SK-MEL-5 (cell line): ENCODE data around the gene MYLK2. TPM values are rescaled to one million over a fixed set of nuclear protein-coding genes. Genes with fewer than 3 reads are reported as not detected.

Experiments used
- DNase-seq: peaks from one replicate; pipeline ENCODE4 v3.0.0-alpha.2; 2016; ENCODE audit warnings: low read depth, low spot score
- in situ Hi-C: cut with HindIII; loops from 2 replicates; pipeline ENCODE4 v1.10.0; 2016; ENCODE audit warnings: low sequenced_read_pairs, high pct_unique_total_duplicates, low pct_unique_long_range_greater_than_20kb
- total RNA-seq: library from RNA; depleted of rRNA; stranded (reverse); fragments of >200 nt; shearing (Covaris generic); gene quantifications from 2 replicates; pipeline ENCODE4 v1.2.3, GENCODE V29; 2014

Gene MYLK2
- total RNA-seq, 1 experiment from 2014 or later = not detected

- DNase-seq = no peak
- in situ Hi-C loops = no loop called here
Observed at GRCh38 chr20:31843288-31843687, 24.1 kb downstream of the MYLK2 start.

- in situ Hi-C loops = no loop called here
- DNase-seq = no peak
Observed at GRCh38 chr20:31843881-31844280, 24.7 kb downstream of the MYLK2 start.

- in situ Hi-C loops = no loop called here
- DNase-seq = no peak
Observed at GRCh38 chr20:31844737-31845299, 25.7 kb downstream of the MYLK2 start.

GRCh38 chr20:31845300-31845863 lies 26.2 kb downstream of the MYLK2 start, which contains the start of gene FOXS1:
TSS of gene FOXS1 (minus strand) at chr20:31845604. CDS start at chr20:31845542, 62 bp downstream.
- no peak for DNase-seq
- in situ Hi-C loops = no loop called here

- in situ Hi-C loops = no loop called here
- DNase-seq = no peak
Observed at GRCh38 chr20:31846793-31847138, 27.6 kb downstream of the MYLK2 start.

GRCh38 chr20:31848088-31848999 lies 29.2 kb downstream of the MYLK2 start:
- no peak for DNase-seq
- in situ Hi-C loops = no loop called here

- in situ Hi-C loops = no loop called here
- DNase-seq = no peak
Observed at GRCh38 chr20:31849306-31849930, 30.3 kb downstream of the MYLK2 start.

- in situ Hi-C loops = no loop called here
- DNase-seq = no peak
Observed at GRCh38 chr20:31851240-31851955, 32.2 kb downstream of the MYLK2 start.

- in situ Hi-C loops = no loop called here
- no peak for DNase-seq
Observed at GRCh38 chr20:31853481-31853880, 34.3 kb downstream of the MYLK2 start.

- in situ Hi-C loops = no loop called here
- DNase-seq = no peak
Observed at GRCh38 chr20:31856516-31856915, 37.4 kb downstream of the MYLK2 start.

- DNase-seq = no peak
- in situ Hi-C loops = no loop called here
Observed at GRCh38 chr20:31857861-31858759, 39.0 kb downstream of the MYLK2 start.

GRCh38 chr20:31858760-31859083 lies 39.6 kb downstream of the MYLK2 start:
- no peak for DNase-seq
- in situ Hi-C loops = no loop called here

- in situ Hi-C loops = no loop called here
- no peak for DNase-seq
Observed at GRCh38 chr20:31859266-31859997, 40.3 kb downstream of the MYLK2 start.

GRCh38 chr20:31859998-31860380 lies 40.8 kb downstream of the MYLK2 start:
- in situ Hi-C loops = no loop called here
- no peak for DNase-seq

GRCh38 chr20:31860390-31861134 lies 41.4 kb downstream of the MYLK2 start:
- peak; percentile 76 for DNase-seq
- in situ Hi-C loops = no loop called here

GRCh38 chr20:31861135-31861384 lies 41.9 kb downstream of the MYLK2 start:
- DNase-seq = no peak
- in situ Hi-C loops = no loop called here
